OCI-M2 (cell line): ENCODE data around the gene LAMA2.
"Not testable (repeated sequence)": the region's sequence is repeated elsewhere in the genome, so short reads cannot be mapped to it uniquely, and the experiment has no call there.

Experiments used
- DNase-seq: peaks from one replicate; lab custom pipeline; 2025; ENCODE audit not compliant: unreplicated experiment; lab: John Stamatoyannopoulos, UW

The LAMA2 gene

GRCh38 chr6:129069006-129069405, 186.1 kb downstream of the LAMA2 start:
- no peak for DNase-seq

- DNase-seq: no peak
Measured at GRCh38 chr6:129073051-129073450, 190.1 kb downstream of the LAMA2 start.

GRCh38 chr6:129073691-129074395, 190.9 kb downstream of the LAMA2 start:
- DNase-seq: no peak

- DNase-seq: no peak
Measured at GRCh38 chr6:129084406-129084805, 201.5 kb downstream of the LAMA2 start.

DNA sequence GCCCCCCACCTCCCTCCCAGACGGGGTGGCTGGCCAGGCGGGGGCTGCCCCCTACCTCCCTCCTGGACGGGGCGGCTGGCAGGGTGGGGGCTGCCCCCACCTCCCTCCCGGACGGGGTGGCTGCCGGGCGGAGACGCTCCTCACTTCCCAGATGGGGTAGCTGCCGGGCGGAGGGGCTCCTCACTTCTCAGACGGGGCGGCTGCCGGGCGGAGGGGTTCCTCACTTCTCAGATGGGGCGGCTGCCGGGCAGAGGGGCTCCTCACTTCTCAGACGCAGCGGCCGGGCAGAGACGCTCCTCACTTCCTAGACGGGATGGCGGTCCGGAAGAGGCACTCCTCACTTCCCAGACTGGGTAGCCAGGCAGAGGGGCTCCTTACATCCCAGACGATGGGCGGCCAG, 205.5 kb downstream of the LAMA2 start:
- not testable (repeated sequence) for DNase-seq

DNA sequence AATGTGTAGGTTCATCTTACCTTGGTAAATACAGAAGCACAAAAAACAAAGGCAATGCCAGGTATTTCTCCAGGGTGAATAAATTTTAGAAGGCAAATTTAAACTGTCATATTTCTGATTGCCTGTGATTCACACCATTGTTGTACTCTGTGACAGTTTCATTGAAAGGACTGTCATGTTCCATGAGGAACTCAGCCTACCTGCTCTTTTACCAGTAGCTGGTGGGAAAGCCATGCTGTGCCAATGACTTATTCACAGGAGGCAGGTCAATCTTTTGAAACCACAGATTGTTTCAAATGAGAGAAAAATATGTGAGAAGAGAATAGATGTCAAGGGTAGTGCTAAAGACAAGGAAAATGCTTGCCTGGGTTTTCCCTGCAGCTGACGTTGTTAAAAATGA, 206.4 kb downstream of the LAMA2 start:
- DNase-seq: no peak

GRCh38 chr6:129094147-129094546, 211.2 kb downstream of the LAMA2 start:
- DNase-seq: no peak

GRCh38 chr6:129096651-129097290, 213.8 kb downstream of the LAMA2 start:
- DNase-seq: no peak

DNA sequence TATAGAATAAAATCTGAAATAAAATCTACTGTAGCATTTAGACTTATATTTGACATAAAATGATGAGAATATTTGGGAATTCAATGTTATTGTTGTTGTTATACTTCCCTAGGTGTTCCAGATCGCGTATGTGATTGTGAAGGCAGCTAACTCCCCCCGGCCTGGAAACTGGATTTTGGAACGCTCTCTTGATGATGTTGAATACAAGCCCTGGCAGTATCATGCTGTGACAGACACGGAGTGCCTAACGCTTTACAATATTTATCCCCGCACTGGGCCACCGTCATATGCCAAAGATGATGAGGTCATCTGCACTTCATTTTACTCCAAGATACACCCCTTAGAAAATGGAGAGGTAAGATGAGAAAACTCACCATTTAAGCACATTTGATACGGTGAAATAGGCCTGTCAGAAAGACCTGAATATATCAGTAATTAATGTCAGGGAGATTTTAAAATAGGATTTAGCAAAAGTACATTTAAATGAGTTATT, 215.2 kb downstream of the LAMA2 start:
- no peak for DNase-seq

GRCh38 chr6:129099696-129100095, 216.8 kb downstream of the LAMA2 start:
- DNase-seq: no peak

DNA sequence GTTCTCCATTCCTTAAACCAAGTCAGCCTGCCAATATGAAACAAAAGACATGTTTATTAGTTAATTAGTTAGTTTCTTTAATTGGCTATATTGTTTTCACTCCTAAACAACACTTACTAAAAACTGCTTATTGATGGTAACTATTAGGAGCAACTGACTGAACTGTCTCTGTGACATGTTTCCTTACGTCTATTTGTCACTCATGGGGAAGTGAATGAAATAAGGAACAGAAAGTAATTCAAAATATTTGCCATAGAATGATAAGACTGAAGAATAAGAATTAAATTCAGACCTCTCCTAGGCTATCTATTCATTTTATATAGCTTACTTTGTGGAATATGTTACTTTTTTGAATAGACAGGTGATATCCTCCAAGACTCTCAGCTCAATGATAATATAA, 217.2 kb downstream of the LAMA2 start:
- no peak for DNase-seq

DNA sequence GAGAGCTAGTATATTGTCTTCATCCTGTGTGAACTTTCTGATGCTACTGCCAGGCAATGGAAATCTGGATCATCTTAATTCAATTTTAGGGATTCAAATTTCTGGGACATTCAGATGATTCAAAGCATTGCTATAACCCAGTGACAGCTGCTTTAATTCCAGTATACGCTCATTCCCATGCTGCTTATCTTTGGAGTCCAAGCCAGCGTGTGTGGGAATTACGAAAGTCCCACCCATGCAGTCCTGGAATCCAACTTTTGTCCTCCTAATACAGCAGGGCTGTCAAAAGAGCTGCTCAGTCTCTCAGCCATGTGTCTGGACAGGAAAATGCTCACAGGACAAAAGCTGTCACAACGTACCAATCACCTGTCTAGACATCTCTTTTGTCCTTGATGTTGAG, 219.8 kb downstream of the LAMA2 start:
- no peak for DNase-seq

GRCh38 chr6:129104131-129104530, 221.2 kb downstream of the LAMA2 start:
- no peak for DNase-seq

GRCh38 chr6:129104560-129104959, 221.6 kb downstream of the LAMA2 start:
- no peak for DNase-seq

DNA sequence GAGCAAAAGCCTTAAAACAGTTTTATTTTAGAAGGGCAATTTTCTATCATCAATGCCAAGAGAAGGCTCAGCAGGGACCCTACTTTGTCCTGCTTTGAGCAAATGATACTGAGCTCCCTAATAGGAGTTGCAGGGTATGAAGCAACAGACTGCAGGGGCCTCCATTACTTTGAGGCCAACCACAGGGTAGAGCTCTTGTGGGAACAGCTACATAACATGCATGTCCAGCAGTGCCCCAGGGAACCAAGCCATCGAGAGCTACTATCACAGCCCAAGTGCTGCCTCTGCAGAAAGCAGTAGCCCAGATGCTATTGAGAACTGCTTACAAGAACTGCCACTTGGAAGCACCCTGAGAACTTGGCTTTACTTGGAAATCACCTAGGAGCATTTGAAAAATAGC, 222.1 kb downstream of the LAMA2 start:
- no peak for DNase-seq

DNA sequence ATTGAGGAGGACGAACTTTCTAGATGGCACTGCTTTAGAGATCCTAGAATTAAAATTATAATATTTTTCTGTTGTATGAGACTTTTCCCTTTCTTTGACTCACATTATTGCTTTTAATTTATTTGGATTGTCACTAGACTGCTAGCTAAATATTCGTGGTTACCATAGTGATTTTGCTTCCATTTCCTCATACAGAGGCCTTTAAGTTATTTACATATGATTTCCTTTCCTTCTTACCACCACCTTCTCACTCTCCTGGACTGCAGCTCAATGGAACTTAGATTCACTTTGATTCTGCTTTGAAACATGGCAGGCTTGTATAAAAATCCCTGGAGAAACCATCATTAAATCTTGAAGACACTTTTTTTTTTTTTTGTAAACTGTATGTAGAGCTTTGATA, 222.9 kb downstream of the LAMA2 start:
- no peak for DNase-seq

DNA sequence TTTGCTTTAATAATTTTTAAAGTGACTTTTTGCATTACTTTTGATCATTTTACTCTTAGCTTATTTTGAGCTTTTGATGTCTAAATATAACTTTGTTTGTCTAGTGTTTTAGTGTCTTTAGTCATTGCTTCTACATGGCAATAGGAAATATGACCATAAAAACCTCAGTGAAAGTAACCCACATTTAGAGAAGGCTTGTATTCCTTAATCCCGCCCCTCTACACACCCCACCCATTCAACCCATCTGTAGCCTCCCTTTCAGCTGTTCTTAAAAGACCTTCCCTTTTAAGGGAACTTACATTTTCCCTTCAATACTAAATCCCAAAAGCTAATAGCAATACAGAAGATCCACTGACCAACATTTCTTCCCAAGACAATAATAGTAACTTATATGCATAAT, 225.4 kb downstream of the LAMA2 start:
- DNase-seq: no peak

DNA sequence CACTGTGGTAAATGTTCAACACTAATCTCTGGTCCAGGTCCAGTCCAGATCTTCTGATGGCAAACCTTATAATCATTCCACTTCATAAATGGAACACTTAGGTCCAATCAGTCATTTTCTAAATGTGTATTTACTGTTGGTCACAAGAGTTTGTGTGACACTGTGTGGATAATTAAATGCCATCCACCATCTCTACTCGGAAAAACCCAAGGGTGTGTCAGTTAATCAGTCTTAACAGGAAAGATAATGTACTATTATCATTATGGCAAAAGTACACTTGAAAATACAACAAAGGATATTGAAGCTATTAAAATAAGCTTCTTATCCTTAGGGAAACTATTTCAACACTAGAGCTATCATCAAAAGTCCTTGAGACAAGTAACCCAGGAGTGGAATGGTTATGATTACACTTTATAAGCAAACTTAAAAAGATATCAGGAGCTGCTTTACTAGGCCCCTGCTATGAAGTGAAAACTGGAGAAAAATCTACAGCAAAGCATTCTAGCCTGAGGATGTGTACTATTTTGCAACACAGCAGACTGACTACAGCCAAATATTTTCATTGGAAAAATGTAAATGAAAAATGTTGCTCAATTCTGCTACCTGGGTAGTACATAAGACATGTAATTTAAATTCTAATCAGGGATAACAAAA, 227.9 kb downstream of the LAMA2 start:
- no peak for DNase-seq

DNA sequence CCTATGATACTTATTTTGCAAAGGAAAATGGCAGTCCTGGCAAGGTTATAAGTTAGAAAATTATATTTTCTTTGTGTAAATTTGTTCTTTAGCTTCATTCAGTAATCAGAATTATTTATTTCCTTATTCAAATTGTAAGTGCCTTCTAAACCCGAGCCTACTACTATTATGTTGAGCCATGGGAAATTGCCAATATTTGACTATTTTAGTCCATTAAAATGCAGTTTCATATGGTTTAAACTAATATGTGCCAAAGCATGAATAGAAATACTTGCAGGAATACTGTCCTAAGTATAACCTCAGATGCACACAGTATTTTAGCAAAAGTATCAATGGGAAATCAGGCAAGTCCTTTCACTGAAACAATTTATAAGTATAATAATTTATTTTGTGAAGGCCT, 228.4 kb downstream of the LAMA2 start:
- no peak for DNase-seq

DNA sequence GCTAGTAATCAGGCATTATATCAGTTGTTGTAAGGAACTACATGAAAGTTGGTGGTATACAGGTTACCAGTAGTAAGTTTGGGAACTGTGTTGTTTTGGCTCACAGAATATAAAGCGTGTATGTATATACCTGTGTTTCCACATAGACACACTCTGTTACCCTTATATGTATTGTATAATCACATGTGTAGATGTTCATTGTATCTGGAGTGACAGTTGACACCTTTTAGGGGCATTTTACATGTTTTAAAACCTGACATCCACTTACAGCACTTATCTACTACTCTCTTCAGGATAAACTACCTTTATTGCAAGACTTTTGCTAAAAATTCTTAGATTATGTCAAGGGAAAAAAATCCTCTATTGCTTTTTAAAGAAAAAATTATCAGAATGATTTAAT, 228.9 kb downstream of the LAMA2 start:
- DNase-seq: no peak

GRCh38 chr6:129112591-129112990, 229.7 kb downstream of the LAMA2 start:
- no peak for DNase-seq

DNA sequence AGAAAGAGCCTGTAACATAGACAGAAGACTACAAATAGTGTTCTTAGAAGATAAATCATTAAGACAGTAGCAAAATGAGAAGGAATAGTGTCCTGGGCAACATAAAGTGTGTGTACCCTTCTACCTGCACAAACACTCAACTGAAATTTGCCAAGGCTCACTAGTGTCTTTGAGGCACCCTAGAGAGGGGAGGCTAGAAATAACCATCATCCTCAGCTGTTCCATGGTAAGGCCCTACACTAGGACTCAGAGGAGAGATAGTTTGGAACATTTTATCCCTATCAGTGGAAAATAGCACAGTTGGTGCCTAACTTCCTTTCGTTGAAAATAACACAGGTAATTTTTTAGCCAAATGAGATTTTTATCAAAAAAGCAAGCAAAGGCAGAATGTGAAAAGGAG, 230.7 kb downstream of the LAMA2 start:
- no peak for DNase-seq
